IMR-90 (cell line): ENCODE results near the gene PARP3. TPM values are rescaled to one million over a fixed set of nuclear protein-coding genes. Genes with fewer than 3 reads are reported as not detected.

Experiments used
- ATAC-seq: fragments of 200-7000 bp; cut with Tn5 transposase; 2 replicates; pipeline ENCODE4 v1.9.1; 2020; ENCODE audit warnings: low read depth, mild to moderate bottlenecking, moderate library complexity
- BruUV-seq: library from RNA; stranded (reverse); fragments of 400-500 nt; replicated peaks from 2 replicates; lab custom pipeline; 2021; lab: Mats Ljungman, UMichigan
- CTCF ChIA-PET: fragments of 300-600 bp; formaldehyde crosslinking; extraction: SDS; loops from one replicate; lab custom pipeline; 2021; ENCODE audit warnings: antibody characterized with exemption; lab: Yijun Ruan, JAX
- POLR2A ChIA-PET: fragments of 300-600 bp; sonication (Branson Sonifier 250); formaldehyde crosslinking; loops from one replicate; lab custom pipeline; 2022; ENCODE audit warnings: antibody characterized with exemption; ENCODE audit not compliant: unreplicated experiment; lab: Charles Lee
- DNase-seq: peaks from one replicate; pipeline ENCODE4 v3.0.0; 2013
- H2AFZ ChIP-seq: replicated peaks from 2 replicates; pipeline ENCODE3; 2013; ENCODE audit warnings: low read length, mild to moderate bottlenecking; ENCODE audit not compliant: poor library complexity
- H2AK5ac ChIP-seq: 2 replicates; pipeline ENCODE4 v1.6.1; 2013; ENCODE audit warnings: low read depth, low read length, inconsistent platforms
- H2AK9ac ChIP-seq: replicated peaks from 2 replicates; pipeline ENCODE3; 2013; ENCODE audit warnings: mild to moderate bottlenecking, low read depth, low read length, moderate library complexity; ENCODE audit not compliant: poor library complexity
- H2BK120ac ChIP-seq: 2 replicates; pipeline ENCODE4 v1.6.1; 2013; ENCODE audit warnings: low read depth, low read length, inconsistent platforms
- H2BK15ac ChIP-seq: 3 replicates; pipeline ENCODE4 v1.6.1; 2013; ENCODE audit warnings: low read depth, low read length, inconsistent platforms
- H2BK20ac ChIP-seq: 2 replicates; pipeline ENCODE4 v1.6.1; 2013; ENCODE audit warnings: low read depth, mild to moderate bottlenecking, inconsistent platforms, low read length, moderate library complexity
- H2BK5ac ChIP-seq: 2 replicates; pipeline ENCODE4 v1.6.1; 2013; ENCODE audit warnings: mild to moderate bottlenecking, low read depth, low read length, inconsistent platforms; ENCODE audit not compliant: poor library complexity, severe bottlenecking
- H3K14ac ChIP-seq: replicated peaks from 2 replicates; pipeline ENCODE4 v1.6.1; 2013; ENCODE audit warnings: low read depth, low read length, inconsistent platforms
- H3K18ac ChIP-seq: 2 replicates; pipeline ENCODE4 v1.6.1; 2013; ENCODE audit warnings: low read depth, low read length, control low read depth
- H3K23ac ChIP-seq: 2 replicates; pipeline ENCODE4 v1.6.1; 2013; ENCODE audit warnings: low read depth, low read length, inconsistent platforms
- H3K27ac ChIP-seq: 2 replicates; pipeline ENCODE4 v1.5.1; 2013; ENCODE audit warnings: mild to moderate bottlenecking, control low read depth, low read length; ENCODE audit not compliant: insufficient read depth
- H3K27me3 ChIP-seq: 2 replicates; pipeline ENCODE4 v1.6.1; 2013; ENCODE audit warnings: low read length; ENCODE audit not compliant: control insufficient read depth, insufficient read depth
- H3K36me3 ChIP-seq: 2 replicates; pipeline ENCODE4 v1.6.1; 2013; ENCODE audit warnings: low read length, mixed read lengths; ENCODE audit not compliant: control insufficient read depth, insufficient read depth
- H3K4ac ChIP-seq: 2 replicates; pipeline ENCODE4 v1.6.1; 2013; ENCODE audit warnings: low read depth, low read length, inconsistent platforms
- H3K4me1 ChIP-seq: 2 replicates; pipeline ENCODE4 v1.6.1; 2013; ENCODE audit warnings: low read length, mixed read lengths; ENCODE audit not compliant: control insufficient read depth, insufficient read depth
- H3K4me2 ChIP-seq: 2 replicates; pipeline ENCODE4 v1.6.1; 2013; ENCODE audit warnings: low read depth, mild to moderate bottlenecking, control low read depth, low read length, moderate library complexity
- H3K4me3 ChIP-seq: 2 replicates; pipeline ENCODE4 v1.5.1; 2013; ENCODE audit warnings: low read depth, mild to moderate bottlenecking, control low read depth, low read length, moderate library complexity; ENCODE audit not compliant: insufficient read depth
- H3K56ac ChIP-seq: 2 replicates; pipeline ENCODE4 v1.6.1; 2013; ENCODE audit warnings: low read length, inconsistent platforms; ENCODE audit not compliant: insufficient read depth; ENCODE audit errors: extremely low read depth
- H3K79me1 ChIP-seq, 2 experiments: 2 replicates each; pipeline ENCODE4 v1.6.1; 2013; ENCODE audit warnings: low read length in 2 of 2, inconsistent platforms in 1 of 2, low read depth in 1 of 2
- H3K9ac ChIP-seq: 2 replicates; pipeline ENCODE4 v1.6.1; 2013; ENCODE audit warnings: low read depth, low read length, control low read depth
- H3K9me1 ChIP-seq: 2 replicates; pipeline ENCODE4 v1.6.1; 2013; ENCODE audit warnings: low read length, inconsistent platforms; ENCODE audit not compliant: insufficient read depth
- H3K9me3 ChIP-seq: 2 replicates; pipeline ENCODE4 v1.6.1; 2013; ENCODE audit warnings: low read length; ENCODE audit not compliant: control insufficient read depth, insufficient read depth
- H4K20me1 ChIP-seq: 2 replicates; pipeline ENCODE4 v1.6.1; 2013; ENCODE audit warnings: low read length, inconsistent platforms; ENCODE audit not compliant: insufficient read depth
- H4K5ac ChIP-seq: 2 replicates; pipeline ENCODE4 v1.6.1; 2013; ENCODE audit warnings: mild to moderate bottlenecking, low read depth, low read length, control low read depth
- H4K8ac ChIP-seq, 2 experiments: 2 replicates each; pipeline ENCODE4 v1.6.1; 2013; ENCODE audit warnings: low read depth in 2 of 2, low read length in 2 of 2, control low read depth in 1 of 2, inconsistent platforms in 1 of 2
- H4K91ac ChIP-seq: 2 replicates; pipeline ENCODE4 v1.6.1; 2013; ENCODE audit warnings: low read depth, low read length, inconsistent platforms; ENCODE audit not compliant: insufficient read depth
- FOS ChIP-seq: fragments of 150-350 bp; IDR thresholded peaks from 2 replicates; pipeline ENCODE4 v1.6.1; 2016; ENCODE audit warnings: low read depth, low read length
- MXI1 ChIP-seq: IDR thresholded peaks from 2 replicates; pipeline ENCODE4 v1.6.1; 2012; ENCODE audit warnings: low read depth, mild to moderate bottlenecking, low read length, moderate library complexity, borderline replicate concordance
- NFE2L2 ChIP-seq: fragments of 150-350 bp; IDR thresholded peaks from 2 replicates; pipeline ENCODE4 v1.6.1; 2016; ENCODE audit warnings: low read depth, mild to moderate bottlenecking, low read length
- WGBS, 2 experiments: methylation state at CpG; one replicate each; pipeline versions ENCODE4 v1.1.5 to v1.1.7; 2013; ENCODE audit warnings: missing lambda C conversion rate in 2 of 2; ENCODE audit not compliant: insufficient read length in 1 of 2; ENCODE audit errors: extremely low coverage in 2 of 2; 5-methylcytosine and 5-hydroxymethylcytosine counted together
- dilution Hi-C: fragments of 300-500 bp; cut with HindIII; formaldehyde crosslinking; loops from one replicate; pipeline ENCODE4 v1.14.3; 2018; ENCODE audit warnings: low sequenced_read_pairs; ENCODE audit not compliant: unreplicated experiment
- in situ Hi-C: fragments of 300-500 bp; cut with MboI; formaldehyde crosslinking; loops from 3 replicates; pipeline ENCODE4 v1.14.3; 2019; ENCODE audit warnings: low sequenced_read_pairs, inconsistent platforms, mixed read lengths
- intact Hi-C: fragments of 100-400 bp; cut with micrococcal nuclease; formaldehyde crosslinking; loops from 2 replicates; pipeline ENCODE4 v1.10.0; 2022
- polyA plus RNA-seq, 3 experiments: library from polyadenylated mRNA; depleted of rRNA; stranded (reverse); fragments of >200 nt; gene quantifications; 2 replicates each; pipeline ENCODE4 v1.2.3, GENCODE V29; 2012; ENCODE audit warnings: low replicate concordance in 1 of 3
- total RNA-seq: library from RNA; depleted of rRNA; stranded (reverse); fragments of >200 nt; gene quantifications from 2 replicates; pipeline ENCODE4 v1.2.3, GENCODE V29; 2012

Gene PARP3
- total and polyA plus RNA-seq, 2 of the 4 experiments (the other 2 are of a cell fraction): 16.3 to 22.0 TPM

DNA sequence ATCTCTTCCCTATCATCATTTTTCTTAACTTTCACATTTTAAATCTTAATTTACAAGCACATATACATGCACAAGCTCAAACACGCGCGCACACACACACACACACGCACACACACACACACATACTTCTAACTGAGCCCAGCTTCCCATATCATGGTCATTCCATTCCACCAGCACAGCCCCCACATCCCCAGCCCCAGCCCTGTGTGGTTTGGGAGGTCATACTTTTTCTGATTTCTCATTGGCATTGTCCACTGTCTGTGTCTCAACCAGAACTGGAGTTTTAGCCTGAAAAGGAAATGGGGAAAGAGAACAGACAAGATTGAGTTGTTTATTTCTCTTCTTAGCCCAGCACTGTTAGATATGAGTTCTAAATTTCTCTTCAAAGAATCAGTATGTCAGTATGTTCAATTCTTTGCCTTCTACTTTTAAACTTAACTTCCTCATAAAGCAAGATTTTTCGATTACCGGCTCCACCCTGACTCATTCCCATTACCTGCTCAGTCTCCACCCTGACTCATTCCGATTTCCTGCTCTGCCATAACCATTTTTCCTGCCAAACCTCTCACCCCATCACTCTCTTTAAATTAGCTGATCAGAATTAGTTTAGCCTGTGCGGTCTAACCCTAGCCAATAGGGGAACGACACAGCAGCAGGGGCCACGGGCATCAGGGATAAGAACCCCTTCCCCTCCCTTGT is 45.4 kb upstream of the PARP3 start:
- peaks cover 3% of the 10 kb centered on the region; the same call in 1 of the 2 replicates for H3K27me3 ChIP-seq
- no peak overlapping the region for H3K9ac ChIP-seq
- no peak overlapping the region for H2AK9ac ChIP-seq
- in situ Hi-C loops (no loop called here), intact Hi-C loops (no loop called here), dilution Hi-C loops (no loop called here)
- no peaks in the 10 kb centered on the region for H3K79me1 ChIP-seq
- H3K14ac ChIP-seq: no peak overlapping the region
- no peak overlapping the region for H2BK5ac ChIP-seq
- H3K56ac ChIP-seq: no peak overlapping the region
- no peaks in the 10 kb centered on the region for H3K4me1 ChIP-seq
- H2AFZ ChIP-seq: no peak overlapping the region
- TF ChIP-seq NFE2L2 (no peak), FOS (no peak), MXI1 (no peak)
- H4K20me1 ChIP-seq: no peaks in the 10 kb centered on the region
- H3K9me3 ChIP-seq: no peaks in the 10 kb centered on the region
- no peak overlapping the region for H3K4me3 ChIP-seq
- H3K18ac ChIP-seq: no peak overlapping the region
- BruUV-seq: no TSS peak
- no peak overlapping the region for H2BK15ac ChIP-seq
- no peak overlapping the region for H2BK20ac ChIP-seq
- no peak overlapping the region for H2BK120ac ChIP-seq
- no peak overlapping the region for H3K23ac ChIP-seq
- 76% methylated on average over 6 of the region's 10 CpGs; no CpG with 5 or more reads in 1 of the 2 experiments for WGBS, 2 experiments
- no peaks in the 10 kb centered on the region for H3K9me1 ChIP-seq
- no peak overlapping the region for H3K4ac ChIP-seq
- no peak for ATAC-seq
- no peaks in the 10 kb centered on the region for H3K36me3 ChIP-seq
- H3K27ac ChIP-seq: no peak overlapping the region
- no peak overlapping the region for H4K5ac ChIP-seq
- H3K4me2 ChIP-seq: no peak overlapping the region
- DNase-seq: no peak
- ChIA-PET POLR2A (no interaction called here), CTCF (no interaction called here)
- H2AK5ac ChIP-seq: no peak overlapping the region
- no peak overlapping the region for H4K8ac ChIP-seq
- no peak overlapping the region for H4K91ac ChIP-seq
